ENCODE results near the gene ATP7A. TPM values are rescaled to one million over a fixed set of nuclear protein-coding genes. Genes with fewer than 3 reads are reported as not detected.

The ATP7A gene
- total and polyA plus RNA-seq, 2 donors (not counting 3 experiments of a cell fraction or from before 2014, with no cell fraction given), result 3.1 to 8.8 TPM

- CTCF ChIA-PET, result interaction anchor here (1.2 kb wide), 1 partner anchor 88 kb away, joined by 4 read pairs; no protein-coding TSS in a partner anchor
- no peaks in the 10 kb centered on the region for H3K36me3 ChIP-seq (ENCODE audit: control insufficient read depth in 2 of 2, extremely low read depth in 1 of 2, insufficient read depth in 2 of 2, low read length in 2 of 2)
- no peaks in the 10 kb centered on the region for H4K20me1 ChIP-seq (replicated peaks; ENCODE audit: control insufficient read depth, extremely low read depth, insufficient read depth, low read length)
- H3K4me1 ChIP-seq (ENCODE audit: control insufficient read depth, extremely low read depth, insufficient read depth, low read length), result peaks cover 11% of the 10 kb centered on the region
- no peaks in the 10 kb centered on the region for H3K9me3 ChIP-seq (replicated peaks; ENCODE audit: control insufficient read depth, insufficient read depth, low read length)
- no peak overlapping the region for H3K4me2 ChIP-seq (ENCODE audit: insufficient read depth, low read length)
- no peak overlapping the region for H3K27ac ChIP-seq (ENCODE audit: insufficient read depth, low read depth, low read length)
- no peaks in the 10 kb centered on the region for H3K9me1 ChIP-seq (replicated peaks; ENCODE audit: control insufficient read depth, extremely low read depth, insufficient read depth, low read length)
- dilution Hi-C loops (cut with MboI; ENCODE audit: extremely low pct_ligation_motif_present, low sequenced_read_pairs), result no loop called here
- no peaks in the 10 kb centered on the region for H3K27me3 ChIP-seq (ENCODE audit: control insufficient read depth in 2 of 2, insufficient read depth in 2 of 2, low read length in 2 of 2)
- H2AFZ ChIP-seq (ENCODE audit: low read depth, low read length), result no peak overlapping the region
- POLR2A ChIA-PET, result no interaction called here
- DNase-seq (ENCODE audit: low read depth, low spot score) (no peak), FAIRE-seq (no peak)
- intact Hi-C loops (cut with micrococcal nuclease), result no loop called here
- TF ChIP-seq FOS (IDR thresholded peaks at IDR 0.05; ENCODE audit: borderline replicate concordance, insufficient read depth, low read length) (no peak), MAX (IDR thresholded peaks at IDR 0.05; ENCODE audit: insufficient read depth, insufficient read length) (no peak), EZH2 (IDR thresholded peaks at IDR 0.05; ENCODE audit: borderline replicate concordance, low read depth, low read length, severe bottlenecking) (no peak)
- H3K79me2 ChIP-seq (ENCODE audit: control insufficient read depth, insufficient read depth, low read length), result no peaks in the 10 kb centered on the region
- no peak overlapping the region for H3K4me3 ChIP-seq (replicated peaks in 1 of 3; ENCODE audit: insufficient read depth in 1 of 3, low read depth in 1 of 3, low read length in 3 of 3)
- H3K9ac ChIP-seq (replicated peaks; ENCODE audit: extremely low read depth, insufficient read depth, low read length), result no peak overlapping the region
- BruUV-seq (replicated peaks), result no TSS peak
Measured at GRCh38 chrX:77936299-77936698, 25.8 kb downstream of the ATP7A start.

GRCh38 chrX:77937291-77937690 lies 26.8 kb downstream of the ATP7A start:
- FAIRE-seq, result peak; percentile 81

More at GRCh38 chrX:77937291-77937690, 26.8 kb downstream of the ATP7A start:
- ChIA-PET CTCF (no interaction called here), POLR2A (no interaction called here)
- dilution Hi-C loops (cut with MboI; ENCODE audit: extremely low pct_ligation_motif_present, low sequenced_read_pairs), result no loop called here
- Histone ChIP-seq H3K9me3 (replicated peaks; ENCODE audit: control insufficient read depth, insufficient read depth, low read length) (no peaks in the 10 kb centered on the region), H3K4me2 (ENCODE audit: insufficient read depth, low read length) (peak overlapping the region; percentile 47), H3K36me3 (ENCODE audit: control insufficient read depth in 2 of 2, extremely low read depth in 1 of 2, insufficient read depth in 2 of 2, low read length in 2 of 2) (no peaks in the 10 kb centered on the region), H2AFZ (ENCODE audit: low read depth, low read length) (no peak overlapping the region), H4K20me1 (replicated peaks; ENCODE audit: control insufficient read depth, extremely low read depth, insufficient read depth, low read length) (no peaks in the 10 kb centered on the region), H3K4me3 (replicated peaks in 1 of 3; ENCODE audit: insufficient read depth in 1 of 3, low read depth in 1 of 3, low read length in 3 of 3) (no peak overlapping the region), H3K9ac (replicated peaks; ENCODE audit: extremely low read depth, insufficient read depth, low read length) (peak overlapping the region; percentile 37), H3K9me1 (replicated peaks; ENCODE audit: control insufficient read depth, extremely low read depth, insufficient read depth, low read length) (no peaks in the 10 kb centered on the region), H3K79me2 (ENCODE audit: control insufficient read depth, insufficient read depth, low read length) (no peaks in the 10 kb centered on the region), H3K27ac (ENCODE audit: insufficient read depth, low read depth, low read length) (peak overlapping the region; percentile 37), H3K27me3 (ENCODE audit: control insufficient read depth in 2 of 2, insufficient read depth in 2 of 2, low read length in 2 of 2) (no peaks in the 10 kb centered on the region), H3K4me1 (ENCODE audit: control insufficient read depth, extremely low read depth, insufficient read depth, low read length) (peaks cover 11% of the 10 kb centered on the region)
- BruUV-seq (replicated peaks), result no TSS peak
- intact Hi-C loops (cut with micrococcal nuclease), result no loop called here
- TF ChIP-seq POLR2A (IDR thresholded peaks at IDR 0.05; ENCODE audit: low read depth, low read length) (no peak), POLR2AphosphoS5 (IDR thresholded peaks at IDR 0.05; ENCODE audit: insufficient read depth, low read depth, low read length) (no peak), FOS (IDR thresholded peaks at IDR 0.05; ENCODE audit: borderline replicate concordance, insufficient read depth, low read length) (peak; percentile 48), JUN (IDR thresholded peaks at IDR 0.05; ENCODE audit: borderline replicate concordance, insufficient read depth, insufficient read length, low read depth) (peak; percentile 22), MAX (IDR thresholded peaks at IDR 0.05; ENCODE audit: insufficient read depth, insufficient read length) (no peak), MYC (IDR thresholded peaks at IDR 0.05; ENCODE audit: low read depth, low read length) (no peak), GATA2 (IDR thresholded peaks at IDR 0.05; ENCODE audit: insufficient read depth, insufficient read length, low read depth, low read length) (no peak), CTCF (IDR thresholded peaks at IDR 0.05; ENCODE audit: extremely low read depth in 1 of 2, insufficient read depth in 1 of 2, low read depth in 1 of 2, low read length in 2 of 2) (no peak)
- peak; percentile 68 for DNase-seq (ENCODE audit: low read depth, low spot score)
